HL-60 (cell line): ENCODE results near the gene RERE.
A peak's percentile ranks its signal among the peaks of the same experiment; 100 is the strongest.

ENCODE experiments used
- DNase-seq, 2 experiments: peaks; one replicate each; pipeline ENCODE4 v3.0.0-alpha.2; 2010 to 2020; ENCODE audit warnings: low read depth in 1 of 2, low spot score in 1 of 2
- H3K27ac ChIP-seq: fragments of 250-450 bp; sonication (Bioruptor Pico); replicated peaks from 2 replicates; pipeline ENCODE4 v1.5.1; 2020; ENCODE audit warnings: mild to moderate bottlenecking, moderate library complexity
- H3K27me3 ChIP-seq: fragments of 250-450 bp; sonication (Bioruptor Pico); 2 replicates; pipeline ENCODE4 v1.5.1; 2021; ENCODE audit warnings: mild to moderate bottlenecking, moderate library complexity; ENCODE audit not compliant: insufficient read depth, poor library complexity, severe bottlenecking
- H3K4me3 ChIP-seq: replicated peaks from 2 replicates; pipeline ENCODE4 v1.5.1; 2011; ENCODE audit warnings: mild to moderate bottlenecking, control low read depth, low read length; ENCODE audit not compliant: insufficient read depth
- GABPA ChIP-seq: IDR thresholded peaks from 2 replicates; pipeline ENCODE4 v1.6.1; 2012; ENCODE audit warnings: low read depth
- POLR2AphosphoS5 ChIP-seq: IDR thresholded peaks from 2 replicates; pipeline ENCODE4 v1.6.1; 2012; ENCODE audit warnings: low read depth
- SPI1 ChIP-seq: IDR thresholded peaks from 2 replicates; pipeline ENCODE4 v1.6.1; 2012; ENCODE audit warnings: low read depth, mild to moderate bottlenecking, borderline replicate concordance
- TF ChIP-seq, protein P1 (sequence below): IDR thresholded peaks from one replicate; pipeline ENCODE4 v1.5.1; 2011; ENCODE audit warnings: low read length, control low read depth, inconsistent platforms; ENCODE audit not compliant: insufficient read depth
- TF ChIP-seq, protein P2 (sequence below): IDR thresholded peaks from 2 replicates; pipeline ENCODE4 v1.6.1; 2012; ENCODE audit warnings: low read depth; ENCODE audit not compliant: insufficient replicate concordance

The RERE gene

GRCh38 chr1:8525216-8525557, 292.3 kb downstream of the RERE start:
- no peak for TF ChIP-seq GABPA
- TF ChIP-seq, protein P1, sequence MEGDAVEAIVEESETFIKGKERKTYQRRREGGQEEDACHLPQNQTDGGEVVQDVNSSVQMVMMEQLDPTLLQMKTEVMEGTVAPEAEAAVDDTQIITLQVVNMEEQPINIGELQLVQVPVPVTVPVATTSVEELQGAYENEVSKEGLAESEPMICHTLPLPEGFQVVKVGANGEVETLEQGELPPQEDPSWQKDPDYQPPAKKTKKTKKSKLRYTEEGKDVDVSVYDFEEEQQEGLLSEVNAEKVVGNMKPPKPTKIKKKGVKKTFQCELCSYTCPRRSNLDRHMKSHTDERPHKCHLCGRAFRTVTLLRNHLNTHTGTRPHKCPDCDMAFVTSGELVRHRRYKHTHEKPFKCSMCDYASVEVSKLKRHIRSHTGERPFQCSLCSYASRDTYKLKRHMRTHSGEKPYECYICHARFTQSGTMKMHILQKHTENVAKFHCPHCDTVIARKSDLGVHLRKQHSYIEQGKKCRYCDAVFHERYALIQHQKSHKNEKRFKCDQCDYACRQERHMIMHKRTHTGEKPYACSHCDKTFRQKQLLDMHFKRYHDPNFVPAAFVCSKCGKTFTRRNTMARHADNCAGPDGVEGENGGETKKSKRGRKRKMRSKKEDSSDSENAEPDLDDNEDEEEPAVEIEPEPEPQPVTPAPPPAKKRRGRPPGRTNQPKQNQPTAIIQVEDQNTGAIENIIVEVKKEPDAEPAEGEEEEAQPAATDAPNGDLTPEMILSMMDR = no peak
- TF ChIP-seq POLR2AphosphoS5 = no peak
- no peak for TF ChIP-seq SPI1
- peak overlapping the region; percentile 68 for H3K27ac ChIP-seq
- no peaks in the 10 kb centered on the region for H3K27me3 ChIP-seq
- peak in 1 of 2 experiments; percentile 11 for DNase-seq
- H3K4me3 ChIP-seq = peak overlapping the region; percentile 38

GRCh38 chr1:8524627-8525157, 292.7 kb downstream of the RERE start:
- H3K27ac ChIP-seq = peak overlapping the region; percentile 68
- peak in 1 of 2 experiments; percentile 21 for DNase-seq
- TF ChIP-seq, protein P2, sequence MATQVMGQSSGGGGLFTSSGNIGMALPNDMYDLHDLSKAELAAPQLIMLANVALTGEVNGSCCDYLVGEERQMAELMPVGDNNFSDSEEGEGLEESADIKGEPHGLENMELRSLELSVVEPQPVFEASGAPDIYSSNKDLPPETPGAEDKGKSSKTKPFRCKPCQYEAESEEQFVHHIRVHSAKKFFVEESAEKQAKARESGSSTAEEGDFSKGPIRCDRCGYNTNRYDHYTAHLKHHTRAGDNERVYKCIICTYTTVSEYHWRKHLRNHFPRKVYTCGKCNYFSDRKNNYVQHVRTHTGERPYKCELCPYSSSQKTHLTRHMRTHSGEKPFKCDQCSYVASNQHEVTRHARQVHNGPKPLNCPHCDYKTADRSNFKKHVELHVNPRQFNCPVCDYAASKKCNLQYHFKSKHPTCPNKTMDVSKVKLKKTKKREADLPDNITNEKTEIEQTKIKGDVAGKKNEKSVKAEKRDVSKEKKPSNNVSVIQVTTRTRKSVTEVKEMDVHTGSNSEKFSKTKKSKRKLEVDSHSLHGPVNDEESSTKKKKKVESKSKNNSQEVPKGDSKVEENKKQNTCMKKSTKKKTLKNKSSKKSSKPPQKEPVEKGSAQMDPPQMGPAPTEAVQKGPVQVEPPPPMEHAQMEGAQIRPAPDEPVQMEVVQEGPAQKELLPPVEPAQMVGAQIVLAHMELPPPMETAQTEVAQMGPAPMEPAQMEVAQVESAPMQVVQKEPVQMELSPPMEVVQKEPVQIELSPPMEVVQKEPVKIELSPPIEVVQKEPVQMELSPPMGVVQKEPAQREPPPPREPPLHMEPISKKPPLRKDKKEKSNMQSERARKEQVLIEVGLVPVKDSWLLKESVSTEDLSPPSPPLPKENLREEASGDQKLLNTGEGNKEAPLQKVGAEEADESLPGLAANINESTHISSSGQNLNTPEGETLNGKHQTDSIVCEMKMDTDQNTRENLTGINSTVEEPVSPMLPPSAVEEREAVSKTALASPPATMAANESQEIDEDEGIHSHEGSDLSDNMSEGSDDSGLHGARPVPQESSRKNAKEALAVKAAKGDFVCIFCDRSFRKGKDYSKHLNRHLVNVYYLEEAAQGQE = no peak
- no peak for TF ChIP-seq POLR2AphosphoS5
- TF ChIP-seq SPI1 = no peak
- no peak for TF ChIP-seq GABPA
- TF ChIP-seq, protein P1 = no peak
- peak overlapping the region; percentile 38 for H3K4me3 ChIP-seq
- H3K27me3 ChIP-seq = no peaks in the 10 kb centered on the region

GRCh38 chr1:8523666-8524206, 293.7 kb downstream of the RERE start:
- H3K27me3 ChIP-seq = no peaks in the 10 kb centered on the region
- H3K4me3 ChIP-seq = no peak overlapping the region
- no peak for DNase-seq
- TF ChIP-seq GABPA = no peak
- no peak for TF ChIP-seq POLR2AphosphoS5
- TF ChIP-seq SPI1 = no peak
- peak overlapping the region; percentile 3; the same call in 1 of the 2 replicates for H3K27ac ChIP-seq

- TF ChIP-seq, protein P1 = no peak
- TF ChIP-seq SPI1 (no peak), GABPA (no peak), POLR2AphosphoS5 (no peak)
- TF ChIP-seq, protein P2 = no peak
- Histone ChIP-seq H3K27me3 (no peaks in the 10 kb centered on the region), H3K4me3 (no peak overlapping the region), H3K27ac (no peak overlapping the region)
- no peak for DNase-seq
Observed at GRCh38 chr1:8520483-8520966, 296.9 kb downstream of the RERE start.
